ENCODE measurements around the gene TMIGD1. TPM values are rescaled to one million over a fixed set of nuclear protein-coding genes. Genes with fewer than 3 reads are reported as not detected.

TMIGD1 gene
- total and polyA plus RNA-seq, 2 of the 13 experiments (the other 11 are each of a cell fraction or from before 2014, with no cell fraction given): not detected

GRCh38 chr17:30336369-30337171 lies 2.7 kb upstream of the TMIGD1 start (continued):
- no peak; the same call in 1 of the 2 replicates for TF ChIP-seq NFIC (IDR thresholded peaks at IDR 0.05; ENCODE audit: low read length)
- TF ChIP-seq, protein P1, sequence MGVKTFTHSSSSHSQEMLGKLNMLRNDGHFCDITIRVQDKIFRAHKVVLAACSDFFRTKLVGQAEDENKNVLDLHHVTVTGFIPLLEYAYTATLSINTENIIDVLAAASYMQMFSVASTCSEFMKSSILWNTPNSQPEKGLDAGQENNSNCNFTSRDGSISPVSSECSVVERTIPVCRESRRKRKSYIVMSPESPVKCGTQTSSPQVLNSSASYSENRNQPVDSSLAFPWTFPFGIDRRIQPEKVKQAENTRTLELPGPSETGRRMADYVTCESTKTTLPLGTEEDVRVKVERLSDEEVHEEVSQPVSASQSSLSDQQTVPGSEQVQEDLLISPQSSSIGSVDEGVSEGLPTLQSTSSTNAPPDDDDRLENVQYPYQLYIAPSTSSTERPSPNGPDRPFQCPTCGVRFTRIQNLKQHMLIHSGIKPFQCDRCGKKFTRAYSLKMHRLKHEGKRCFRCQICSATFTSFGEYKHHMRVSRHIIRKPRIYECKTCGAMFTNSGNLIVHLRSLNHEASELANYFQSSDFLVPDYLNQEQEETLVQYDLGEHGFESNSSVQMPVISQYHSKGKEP (CRISPR knock-in tag; IDR thresholded peaks at IDR 0.05): no peak
- TF ChIP-seq ZNF709 (CRISPR knock-in tag; IDR thresholded peaks at IDR 0.05): no peak
- TF ChIP-seq SRSF4 (IDR thresholded peaks at IDR 0.05; ENCODE audit: low read depth, low read length, poor library complexity, severe bottlenecking): no peak
- no peak for TF ChIP-seq CBX1 (IDR thresholded peaks at IDR 0.05; ENCODE audit: low read depth)
- no peak for TF ChIP-seq AHR (CRISPR knock-in tag; IDR thresholded peaks at IDR 0.05)
- no peak; the same call in 1 of the 2 replicates for TF ChIP-seq MXD4 (CRISPR knock-in tag; IDR thresholded peaks at IDR 0.05)
- no peak for TF ChIP-seq ZBTB34 (CRISPR knock-in tag; IDR thresholded peaks at IDR 0.05)
- TF ChIP-seq, protein P2, sequence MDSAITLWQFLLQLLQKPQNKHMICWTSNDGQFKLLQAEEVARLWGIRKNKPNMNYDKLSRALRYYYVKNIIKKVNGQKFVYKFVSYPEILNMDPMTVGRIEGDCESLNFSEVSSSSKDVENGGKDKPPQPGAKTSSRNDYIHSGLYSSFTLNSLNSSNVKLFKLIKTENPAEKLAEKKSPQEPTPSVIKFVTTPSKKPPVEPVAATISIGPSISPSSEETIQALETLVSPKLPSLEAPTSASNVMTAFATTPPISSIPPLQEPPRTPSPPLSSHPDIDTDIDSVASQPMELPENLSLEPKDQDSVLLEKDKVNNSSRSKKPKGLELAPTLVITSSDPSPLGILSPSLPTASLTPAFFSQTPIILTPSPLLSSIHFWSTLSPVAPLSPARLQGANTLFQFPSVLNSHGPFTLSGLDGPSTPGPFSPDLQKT (CRISPR knock-in tag; IDR thresholded peaks at IDR 0.05; ENCODE audit: borderline replicate concordance): no peak
- TF ChIP-seq ZNF790 (CRISPR knock-in tag; IDR thresholded peaks at IDR 0.05; ENCODE audit: borderline replicate concordance): no peak
- TF ChIP-seq HNRNPL (IDR thresholded peaks at IDR 0.05; ENCODE audit: low read depth, low read length): no peak
- peak; percentile 40; the same call in 1 of the 2 replicates for TF ChIP-seq SALL1 (CRISPR knock-in tag; IDR thresholded peaks at IDR 0.05)
- no peak for TF ChIP-seq ZNF343 (CRISPR knock-in tag; IDR thresholded peaks at IDR 0.05)
- TF ChIP-seq, protein P3, sequence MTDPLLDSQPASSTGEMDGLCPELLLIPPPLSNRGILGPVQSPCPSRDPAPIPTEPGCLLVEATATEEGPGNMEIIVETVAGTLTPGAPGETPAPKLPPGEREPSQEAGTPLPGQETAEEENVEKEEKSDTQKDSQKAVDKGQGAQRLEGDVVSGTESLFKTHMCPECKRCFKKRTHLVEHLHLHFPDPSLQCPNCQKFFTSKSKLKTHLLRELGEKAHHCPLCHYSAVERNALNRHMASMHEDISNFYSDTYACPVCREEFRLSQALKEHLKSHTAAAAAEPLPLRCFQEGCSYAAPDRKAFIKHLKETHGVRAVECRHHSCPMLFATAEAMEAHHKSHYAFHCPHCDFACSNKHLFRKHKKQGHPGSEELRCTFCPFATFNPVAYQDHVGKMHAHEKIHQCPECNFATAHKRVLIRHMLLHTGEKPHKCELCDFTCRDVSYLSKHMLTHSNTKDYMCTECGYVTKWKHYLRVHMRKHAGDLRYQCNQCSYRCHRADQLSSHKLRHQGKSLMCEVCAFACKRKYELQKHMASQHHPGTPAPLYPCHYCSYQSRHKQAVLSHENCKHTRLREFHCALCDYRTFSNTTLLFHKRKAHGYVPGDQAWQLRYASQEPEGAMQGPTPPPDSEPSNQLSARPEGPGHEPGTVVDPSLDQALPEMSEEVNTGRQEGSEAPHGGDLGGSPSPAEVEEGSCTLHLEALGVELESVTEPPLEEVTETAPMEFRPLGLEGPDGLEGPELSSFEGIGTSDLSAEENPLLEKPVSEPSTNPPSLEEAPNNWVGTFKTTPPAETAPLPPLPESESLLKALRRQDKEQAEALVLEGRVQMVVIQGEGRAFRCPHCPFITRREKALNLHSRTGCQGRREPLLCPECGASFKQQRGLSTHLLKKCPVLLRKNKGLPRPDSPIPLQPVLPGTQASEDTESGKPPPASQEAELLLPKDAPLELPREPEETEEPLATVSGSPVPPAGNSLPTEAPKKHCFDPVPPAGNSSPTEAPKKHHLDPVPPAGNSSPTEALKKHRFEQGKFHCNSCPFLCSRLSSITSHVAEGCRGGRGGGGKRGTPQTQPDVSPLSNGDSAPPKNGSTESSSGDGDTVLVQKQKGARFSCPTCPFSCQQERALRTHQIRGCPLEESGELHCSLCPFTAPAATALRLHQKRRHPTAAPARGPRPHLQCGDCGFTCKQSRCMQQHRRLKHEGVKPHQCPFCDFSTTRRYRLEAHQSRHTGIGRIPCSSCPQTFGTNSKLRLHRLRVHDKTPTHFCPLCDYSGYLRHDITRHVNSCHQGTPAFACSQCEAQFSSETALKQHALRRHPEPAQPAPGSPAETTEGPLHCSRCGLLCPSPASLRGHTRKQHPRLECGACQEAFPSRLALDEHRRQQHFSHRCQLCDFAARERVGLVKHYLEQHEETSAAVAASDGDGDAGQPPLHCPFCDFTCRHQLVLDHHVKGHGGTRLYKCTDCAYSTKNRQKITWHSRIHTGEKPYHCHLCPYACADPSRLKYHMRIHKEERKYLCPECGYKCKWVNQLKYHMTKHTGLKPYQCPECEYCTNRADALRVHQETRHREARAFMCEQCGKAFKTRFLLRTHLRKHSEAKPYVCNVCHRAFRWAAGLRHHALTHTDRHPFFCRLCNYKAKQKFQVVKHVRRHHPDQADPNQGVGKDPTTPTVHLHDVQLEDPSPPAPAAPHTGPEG (CRISPR knock-in tag; IDR thresholded peaks at IDR 0.05): peak; percentile 69; the same call in 1 of the 2 replicates
- no peak for TF ChIP-seq TRIM24 (CRISPR knock-in tag; IDR thresholded peaks at IDR 0.05)
- no peak for TF ChIP-seq TP53 (CRISPR knock-in tag; conservative IDR thresholded peaks at IDR 0.05)
- no peak for TF ChIP-seq MIER2 (CRISPR knock-in tag; IDR thresholded peaks at IDR 0.05)
- TF ChIP-seq ZNF441 (CRISPR knock-in tag; IDR thresholded peaks at IDR 0.05; ENCODE audit: borderline replicate concordance): no peak
- TF ChIP-seq GABPA (IDR thresholded peaks at IDR 0.05; ENCODE audit: low read depth, low read length): no peak
- TF ChIP-seq GABPA (CRISPR knock-in tag; IDR thresholded peaks at IDR 0.05; ENCODE audit: low read depth): peak; percentile 47; the same call in 1 of the 2 replicates
- no peak for TF ChIP-seq ZNF282 (IDR thresholded peaks at IDR 0.05; ENCODE audit: partially characterized antibody)
